Activated B cell treated with CpG ODN at 0.5 μM for 24 hours (primary cell): ENCODE results near the gene ZBTB45. TPM values are rescaled to one million over a fixed set of nuclear protein-coding genes. Genes with fewer than 3 reads are reported as not detected.
"Not testable (repeated sequence)": the region's sequence is repeated elsewhere in the genome, so short reads cannot be mapped to it uniquely, and the experiment has no call there.

Source experiments
- ATAC-seq: fragments of 200-7000 bp; cut with Tn5 transposase; one replicate; pipeline ENCODE4 v1.10.0; 2021; ENCODE audit warnings: low read depth, mild to moderate bottlenecking, moderate library complexity
- CTCF ChIA-PET: fragments of 350-600 bp; sonication (Branson Sonifier 250); formaldehyde crosslinking; loops from one replicate; lab custom pipeline; 2021; ENCODE audit warnings: antibody characterized with exemption; lab: Charles Lee
- POLR2A ChIA-PET: fragments of 350-600 bp; sonication (Branson Sonifier 250); formaldehyde crosslinking; loops from one replicate; lab custom pipeline; 2021; ENCODE audit warnings: antibody characterized with exemption; lab: Charles Lee
- DNase-seq: peaks from one replicate; pipeline ENCODE4 v3.0.0; 2022
- H3K27ac Mint-ChIP-seq: one replicate; pipeline ENCODE4 v1.8.0; 2020; ENCODE audit warnings: mixed read lengths
- H3K27me3 Mint-ChIP-seq: one replicate; pipeline ENCODE4 v1.8.0; 2021; ENCODE audit warnings: mixed read lengths
- H3K36me3 Mint-ChIP-seq: one replicate; pipeline ENCODE4 v1.8.0; 2021; ENCODE audit warnings: low read depth, mixed read lengths
- H3K4me1 Mint-ChIP-seq: one replicate; pipeline ENCODE4 v1.8.0; 2021; ENCODE audit warnings: mixed read lengths
- H3K4me3 Mint-ChIP-seq: one replicate; pipeline ENCODE4 v1.8.0; 2020; ENCODE audit warnings: mild to moderate bottlenecking, mixed read lengths
- H3K9me3 Mint-ChIP-seq: one replicate; pipeline ENCODE4 v1.8.0; 2020; ENCODE audit warnings: mixed read lengths
- intact Hi-C: fragments of 100-400 bp; cut with micrococcal nuclease; formaldehyde crosslinking; loops from one replicate; pipeline ENCODE4 v1.15.1; 2024
- total RNA-seq: library from RNA; stranded (reverse); gene quantifications from 2 replicates; pipeline ENCODE4 v1.2.3, GENCODE V29; 2022
- TF ChIP-seq, protein P1 (sequence below): fragments of 200-600 bp; IDR thresholded peaks from one replicate; pipeline ENCODE4 v1.8.0; 2022; ENCODE audit warnings: antibody characterized with exemption, mild to moderate bottlenecking

The ZBTB45 gene
- total RNA-seq, 1 donor from 2014 or later: 20.2 TPM

DNA sequence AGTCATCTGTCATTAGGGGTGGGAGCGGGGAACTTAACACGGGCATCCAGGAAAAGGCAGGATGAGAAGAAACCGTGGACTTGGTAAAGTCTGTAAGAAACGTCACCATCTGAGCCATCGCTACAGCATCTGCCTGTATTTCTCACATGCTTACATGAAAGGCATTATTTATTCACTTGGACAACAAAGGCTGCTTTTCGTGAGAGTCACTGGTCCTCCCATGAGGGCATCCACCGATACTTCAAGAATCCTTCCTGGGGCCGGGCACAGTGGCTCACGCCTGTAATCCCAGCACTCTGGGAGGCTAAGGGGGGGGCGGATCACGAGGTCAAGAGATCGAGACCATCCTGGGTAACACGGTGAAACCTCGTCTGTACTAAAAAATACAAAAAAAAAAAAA is 27.3 kb downstream of the ZBTB45 start:
- TF ChIP-seq, protein P1, sequence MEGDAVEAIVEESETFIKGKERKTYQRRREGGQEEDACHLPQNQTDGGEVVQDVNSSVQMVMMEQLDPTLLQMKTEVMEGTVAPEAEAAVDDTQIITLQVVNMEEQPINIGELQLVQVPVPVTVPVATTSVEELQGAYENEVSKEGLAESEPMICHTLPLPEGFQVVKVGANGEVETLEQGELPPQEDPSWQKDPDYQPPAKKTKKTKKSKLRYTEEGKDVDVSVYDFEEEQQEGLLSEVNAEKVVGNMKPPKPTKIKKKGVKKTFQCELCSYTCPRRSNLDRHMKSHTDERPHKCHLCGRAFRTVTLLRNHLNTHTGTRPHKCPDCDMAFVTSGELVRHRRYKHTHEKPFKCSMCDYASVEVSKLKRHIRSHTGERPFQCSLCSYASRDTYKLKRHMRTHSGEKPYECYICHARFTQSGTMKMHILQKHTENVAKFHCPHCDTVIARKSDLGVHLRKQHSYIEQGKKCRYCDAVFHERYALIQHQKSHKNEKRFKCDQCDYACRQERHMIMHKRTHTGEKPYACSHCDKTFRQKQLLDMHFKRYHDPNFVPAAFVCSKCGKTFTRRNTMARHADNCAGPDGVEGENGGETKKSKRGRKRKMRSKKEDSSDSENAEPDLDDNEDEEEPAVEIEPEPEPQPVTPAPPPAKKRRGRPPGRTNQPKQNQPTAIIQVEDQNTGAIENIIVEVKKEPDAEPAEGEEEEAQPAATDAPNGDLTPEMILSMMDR: no peak
- intact Hi-C loops: no loop called here
- H3K36me3 Mint-ChIP-seq: no peaks in the 10 kb centered on the region
- no peak overlapping the region for H3K27ac Mint-ChIP-seq
- ChIA-PET POLR2A (no interaction called here), CTCF (no interaction called here)
- no peaks in the 10 kb centered on the region for H3K27me3 Mint-ChIP-seq
- ATAC-seq (no peak), DNase-seq (no peak)
- H3K4me1 Mint-ChIP-seq: no peaks in the 10 kb centered on the region
- no peak overlapping the region for H3K4me3 Mint-ChIP-seq
- no peaks in the 10 kb centered on the region for H3K9me3 Mint-ChIP-seq

DNA sequence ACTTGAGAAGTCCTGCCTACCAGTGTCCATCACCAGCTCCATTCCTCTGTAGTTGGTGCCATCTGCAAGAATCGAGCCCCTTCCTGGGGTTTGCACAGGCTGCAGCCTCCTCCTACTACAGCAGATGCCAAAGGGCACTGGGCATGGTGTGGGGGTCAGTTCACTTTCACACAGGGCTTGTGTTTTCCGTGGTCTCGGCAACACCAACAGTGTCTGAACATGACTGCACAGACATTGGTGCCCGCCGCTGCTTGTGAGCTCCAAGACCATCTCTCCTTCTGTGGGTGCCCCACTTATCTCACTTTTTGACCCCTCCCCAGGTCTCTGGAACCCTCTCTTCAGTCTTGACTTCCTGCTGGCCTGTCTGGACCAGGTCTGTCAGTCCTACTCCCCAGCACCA is 28.2 kb downstream of the ZBTB45 start:
- TF ChIP-seq, protein P1: no peak
- DNase-seq (no peak), ATAC-seq (no peak)
- H3K27me3 Mint-ChIP-seq: no peaks in the 10 kb centered on the region
- no peak overlapping the region for H3K4me3 Mint-ChIP-seq
- H3K9me3 Mint-ChIP-seq: no peaks in the 10 kb centered on the region
- H3K36me3 Mint-ChIP-seq: no peaks in the 10 kb centered on the region
- CTCF ChIA-PET: no interaction called here
- H3K4me1 Mint-ChIP-seq: no peaks in the 10 kb centered on the region
- H3K27ac Mint-ChIP-seq: no peak overlapping the region
- POLR2A ChIA-PET: interaction anchor here (0.5 kb wide), 1 partner anchor 1035 kb away, joined by 4 read pairs; the partner anchor contains the start of gene VN1R1
- intact Hi-C loops: no loop called here

DNA sequence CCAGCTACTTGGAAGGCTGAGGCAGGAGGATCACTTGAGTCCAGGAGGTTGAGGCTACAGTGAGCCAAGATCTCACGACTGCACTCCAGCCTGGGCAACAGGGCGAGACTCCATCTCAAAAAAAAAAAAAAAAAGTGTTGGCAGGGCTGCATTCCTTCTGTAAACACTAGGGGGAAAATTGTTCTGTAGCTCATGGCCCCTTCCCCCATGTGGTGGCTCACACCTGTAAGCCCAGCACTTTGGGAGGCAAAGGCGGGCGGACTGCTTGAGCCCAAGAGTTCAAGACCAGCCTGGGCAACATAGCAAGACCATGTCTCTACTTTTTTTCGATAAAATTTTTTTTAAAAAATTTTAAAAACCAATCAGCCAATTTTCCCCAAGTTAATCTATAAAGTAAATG is 35.3 kb downstream of the ZBTB45 start:
- DNase-seq, ATAC-seq, H3K4me1 Mint-ChIP-seq, intact Hi-C loops, H3K27ac Mint-ChIP-seq, H3K36me3 Mint-ChIP-seq, H3K27me3 Mint-ChIP-seq, H3K9me3 Mint-ChIP-seq, H3K4me3 Mint-ChIP-seq: not testable (repeated sequence)
- ChIA-PET CTCF (interaction anchor here (0.7 kb wide), 1 partner anchor 77 kb away, joined by 4 read pairs; no protein-coding TSS in a partner anchor), POLR2A (interaction anchor here (0.6 to 0.8 kb wide), 2 partner anchors 30 to 65 kb away, joined by 3 to 6 read pairs; no protein-coding TSS in a partner anchor)

DNA sequence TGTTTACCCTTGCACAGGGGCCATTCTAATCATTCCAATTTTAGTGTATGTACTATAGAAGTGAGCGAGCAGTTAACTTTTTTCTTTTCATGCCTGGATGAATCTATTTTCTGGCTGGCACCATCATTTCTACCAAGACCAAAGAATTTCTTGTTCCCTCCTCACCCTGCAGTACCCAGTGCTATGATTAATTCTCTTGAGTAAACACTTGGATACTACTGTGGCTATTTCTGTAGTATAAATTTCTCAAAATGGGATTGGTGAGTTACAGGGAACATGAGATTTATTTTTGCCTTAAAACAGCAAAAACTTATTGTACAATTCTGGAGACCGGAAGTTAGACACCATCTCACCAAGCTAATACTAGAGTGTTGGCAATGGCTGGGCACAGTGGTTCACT is 35.8 kb downstream of the ZBTB45 start:
- no peaks in the 10 kb centered on the region for H3K9me3 Mint-ChIP-seq
- POLR2A ChIA-PET: interaction anchor here (0.8 kb wide), 1 partner anchor 30 kb away, joined by 6 read pairs; no protein-coding TSS in a partner anchor
- TF ChIP-seq, protein P1: no peak
- CTCF ChIA-PET: interaction anchor here (0.7 kb wide), 1 partner anchor 77 kb away, joined by 4 read pairs; no protein-coding TSS in a partner anchor
- ATAC-seq (no peak), DNase-seq (no peak)
- peaks cover 10% of the 10 kb centered on the region for H3K36me3 Mint-ChIP-seq
- no peaks in the 10 kb centered on the region for H3K27me3 Mint-ChIP-seq
- no peaks in the 10 kb centered on the region for H3K4me1 Mint-ChIP-seq
- no peak overlapping the region for H3K27ac Mint-ChIP-seq
- H3K4me3 Mint-ChIP-seq: no peak overlapping the region
- intact Hi-C loops: no loop called here

DNA sequence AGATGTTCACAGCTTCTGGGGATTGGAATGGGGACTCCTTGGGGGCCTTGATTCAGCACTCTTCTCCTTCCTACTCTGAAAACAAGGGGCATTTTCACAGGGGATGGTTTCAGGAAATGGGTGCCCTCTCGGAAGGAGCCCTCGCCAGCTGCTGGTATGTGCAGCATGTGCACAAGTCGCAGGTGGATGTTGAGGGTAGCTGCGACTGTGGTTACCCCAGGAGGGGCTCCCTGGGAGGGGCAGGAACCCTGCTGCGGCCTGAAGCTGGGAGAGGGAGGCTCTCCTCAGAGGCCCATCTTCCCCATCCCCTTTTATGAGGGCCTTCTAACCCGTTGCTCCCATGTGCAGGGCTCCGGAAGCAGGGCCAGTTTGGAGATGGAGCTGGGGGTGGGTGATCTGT is 37.2 kb downstream of the ZBTB45 start:
- Mint-ChIP-seq H3K27me3 (no peaks in the 10 kb centered on the region), H3K36me3 (peaks cover 10% of the 10 kb centered on the region), H3K4me1 (no peaks in the 10 kb centered on the region), H3K27ac (no peak overlapping the region), H3K4me3 (no peak overlapping the region), H3K9me3 (no peaks in the 10 kb centered on the region)
- intact Hi-C loops: no loop called here
- ATAC-seq (no peak), DNase-seq (no peak)
- TF ChIP-seq, protein P1: no peak
- POLR2A ChIA-PET: no interaction called here
- CTCF ChIA-PET: no interaction called here

DNA sequence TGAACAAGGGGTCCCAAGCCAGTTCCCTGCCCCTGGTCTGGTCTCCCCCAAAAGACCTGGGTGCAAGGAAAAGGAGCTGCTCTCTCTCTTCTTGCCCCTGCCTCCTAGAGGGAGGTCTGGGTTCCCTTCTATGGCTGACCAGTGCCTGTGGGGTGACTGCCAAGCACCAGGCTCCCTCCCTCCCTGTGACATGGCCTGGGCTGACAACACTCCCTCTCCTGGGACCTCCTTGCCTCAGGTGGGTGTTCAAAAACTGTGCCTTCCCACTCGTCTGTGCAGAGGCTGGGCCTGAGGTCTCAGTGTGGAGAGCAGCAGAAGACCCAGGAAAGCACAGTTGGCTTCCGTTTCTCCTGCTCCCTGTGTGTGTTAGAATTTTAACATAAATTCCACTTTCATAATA is 38.8 kb downstream of the ZBTB45 start:
- no peak overlapping the region for H3K4me3 Mint-ChIP-seq
- no peak overlapping the region for H3K27ac Mint-ChIP-seq
- H3K9me3 Mint-ChIP-seq: no peaks in the 10 kb centered on the region
- H3K36me3 Mint-ChIP-seq: peaks cover 11% of the 10 kb centered on the region
- no peak for DNase-seq
- CTCF ChIA-PET: no interaction called here
- POLR2A ChIA-PET: no interaction called here
- H3K4me1 Mint-ChIP-seq: peaks cover 9% of the 10 kb centered on the region
- no peak for ATAC-seq
- intact Hi-C loops: no loop called here
- no peaks in the 10 kb centered on the region for H3K27me3 Mint-ChIP-seq
- TF ChIP-seq, protein P1: no peak
